Measurements from ENCODE around the gene KHDC3L.

The KHDC3L gene

DNA sequence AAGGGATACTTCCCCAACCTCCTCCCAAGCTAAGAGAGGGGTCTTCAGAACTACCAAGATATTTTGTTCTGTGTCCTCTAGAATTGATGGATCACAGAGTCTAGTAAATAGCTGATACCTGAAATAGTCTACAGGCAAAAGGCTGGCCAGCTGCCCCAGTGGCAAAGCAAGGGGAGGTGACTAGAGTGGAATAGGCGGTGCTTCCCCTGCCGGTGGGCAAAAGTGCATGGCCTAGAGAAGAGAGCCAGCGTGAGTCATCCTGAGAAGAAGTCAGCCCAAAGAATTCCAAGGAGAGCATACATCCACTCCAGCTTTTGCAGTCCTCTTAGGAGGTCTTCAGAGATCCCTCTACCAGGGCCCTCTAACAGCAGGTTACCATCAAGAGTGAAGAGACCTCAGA lies 23.1 kb upstream of the KHDC3L start:
- H3K36me3 ChIP-seq (replicated peaks; ENCODE audit: insufficient read depth, low read length), result no peaks in the 10 kb centered on the region
- no peaks in the 10 kb centered on the region for H3K79me2 ChIP-seq (ENCODE audit: low read length)
- no peak overlapping the region for H3K4me3 ChIP-seq (ENCODE audit: low read length)
- H3F3A ChIP-seq (ENCODE audit: insufficient read depth, low read length), result no peaks in the 10 kb centered on the region
- no peaks in the 10 kb centered on the region for H3K9me3 ChIP-seq (replicated peaks; ENCODE audit: insufficient read depth, low read length)
- no peak overlapping the region for H3K27ac ChIP-seq (ENCODE audit: low read length)
- no peaks in the 10 kb centered on the region for H4K20me1 ChIP-seq (ENCODE audit: insufficient read depth, low read length)
- no peaks in the 10 kb centered on the region for H3K4me1 ChIP-seq (ENCODE audit: low read length)
- H3K9me2 ChIP-seq (replicated peaks; ENCODE audit: insufficient read depth, low read length), result no peaks in the 10 kb centered on the region
- no peaks in the 10 kb centered on the region for H3K27me3 ChIP-seq (replicated peaks; ENCODE audit: insufficient read depth, low read length)
- no peak overlapping the region for H2AFZ ChIP-seq (ENCODE audit: low read length)
- no peak for TF ChIP-seq EZH2 (optimal IDR thresholded peaks at IDR 0.05; ENCODE audit: low read depth, low read length)
- TF ChIP-seq, protein P1, sequence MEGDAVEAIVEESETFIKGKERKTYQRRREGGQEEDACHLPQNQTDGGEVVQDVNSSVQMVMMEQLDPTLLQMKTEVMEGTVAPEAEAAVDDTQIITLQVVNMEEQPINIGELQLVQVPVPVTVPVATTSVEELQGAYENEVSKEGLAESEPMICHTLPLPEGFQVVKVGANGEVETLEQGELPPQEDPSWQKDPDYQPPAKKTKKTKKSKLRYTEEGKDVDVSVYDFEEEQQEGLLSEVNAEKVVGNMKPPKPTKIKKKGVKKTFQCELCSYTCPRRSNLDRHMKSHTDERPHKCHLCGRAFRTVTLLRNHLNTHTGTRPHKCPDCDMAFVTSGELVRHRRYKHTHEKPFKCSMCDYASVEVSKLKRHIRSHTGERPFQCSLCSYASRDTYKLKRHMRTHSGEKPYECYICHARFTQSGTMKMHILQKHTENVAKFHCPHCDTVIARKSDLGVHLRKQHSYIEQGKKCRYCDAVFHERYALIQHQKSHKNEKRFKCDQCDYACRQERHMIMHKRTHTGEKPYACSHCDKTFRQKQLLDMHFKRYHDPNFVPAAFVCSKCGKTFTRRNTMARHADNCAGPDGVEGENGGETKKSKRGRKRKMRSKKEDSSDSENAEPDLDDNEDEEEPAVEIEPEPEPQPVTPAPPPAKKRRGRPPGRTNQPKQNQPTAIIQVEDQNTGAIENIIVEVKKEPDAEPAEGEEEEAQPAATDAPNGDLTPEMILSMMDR (IDR thresholded peaks at IDR 0.05; ENCODE audit: low read length), result no peak
- TF ChIP-seq EZH2phosphoT487 (IDR thresholded peaks at IDR 0.05; ENCODE audit: low read length), result no peak
- no peak overlapping the region for H3K4me2 ChIP-seq (ENCODE audit: low read depth, low read length)
- DNase-seq, result no peak
- H3K9ac ChIP-seq (ENCODE audit: low read length), result no peak overlapping the region

DNA sequence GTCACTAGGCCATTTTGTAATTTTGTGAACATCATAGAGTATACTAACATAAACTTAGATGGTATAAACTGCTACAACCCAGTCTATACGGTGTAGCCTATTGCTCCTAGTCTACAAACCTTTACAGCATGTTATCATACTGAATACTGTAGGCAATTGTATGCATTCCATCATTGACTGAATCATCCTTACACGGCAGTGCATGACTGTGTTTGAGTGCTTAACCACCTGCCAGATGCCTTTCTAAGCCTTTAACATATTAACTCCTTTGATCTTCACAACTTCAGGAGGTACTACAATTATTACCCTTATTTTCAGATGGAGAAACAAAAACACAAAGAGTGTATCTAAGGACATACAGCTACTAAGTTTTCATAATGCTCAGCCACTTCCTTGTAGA lies 22.4 kb upstream of the KHDC3L start:
- no peak for DNase-seq
- H3K9me3 ChIP-seq (replicated peaks; ENCODE audit: insufficient read depth, low read length), result no peaks in the 10 kb centered on the region
- H3K27me3 ChIP-seq (replicated peaks; ENCODE audit: insufficient read depth, low read length), result no peaks in the 10 kb centered on the region

DNA sequence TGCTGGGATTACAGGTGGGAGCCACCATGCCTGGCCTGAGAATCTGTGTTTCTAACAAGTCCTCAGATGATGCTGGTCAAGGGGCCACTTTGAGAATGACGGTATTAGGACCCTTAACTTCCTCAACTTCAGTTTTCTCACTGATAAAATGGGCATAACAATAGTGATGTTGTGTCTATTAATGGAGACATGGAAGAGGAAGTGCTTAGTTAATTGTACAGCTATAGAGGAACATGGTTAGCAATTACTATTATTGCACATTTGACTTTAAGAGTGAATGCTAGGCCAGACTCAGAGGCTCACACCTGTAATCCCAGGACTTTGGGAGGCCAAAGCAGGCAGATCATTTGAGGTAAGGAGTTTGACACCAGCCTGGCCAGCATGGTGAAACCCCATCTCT lies 21.1 kb upstream of the KHDC3L start:
- no peaks in the 10 kb centered on the region for H3K9me3 ChIP-seq (replicated peaks; ENCODE audit: insufficient read depth, low read length)
- no peak overlapping the region for H3K9ac ChIP-seq (ENCODE audit: low read length)
- H3F3A ChIP-seq (ENCODE audit: insufficient read depth, low read length), result no peaks in the 10 kb centered on the region
- no peaks in the 10 kb centered on the region for H3K79me2 ChIP-seq (ENCODE audit: low read length)
- H3K9me2 ChIP-seq (replicated peaks; ENCODE audit: insufficient read depth, low read length), result no peaks in the 10 kb centered on the region
- no peak overlapping the region for H3K4me2 ChIP-seq (ENCODE audit: low read depth, low read length)
- H3K4me3 ChIP-seq (ENCODE audit: low read length), result no peak overlapping the region
- H2AFZ ChIP-seq (ENCODE audit: low read length), result no peak overlapping the region
- TF ChIP-seq EZH2 (optimal IDR thresholded peaks at IDR 0.05; ENCODE audit: low read depth, low read length) (no peak), EZH2phosphoT487 (IDR thresholded peaks at IDR 0.05; ENCODE audit: low read length) (no peak)
- TF ChIP-seq, protein P1 (IDR thresholded peaks at IDR 0.05; ENCODE audit: low read length), result no peak
- H3K4me1 ChIP-seq (ENCODE audit: low read length), result no peaks in the 10 kb centered on the region
- H3K27ac ChIP-seq (ENCODE audit: low read length), result no peak overlapping the region
- no peaks in the 10 kb centered on the region for H3K27me3 ChIP-seq (replicated peaks; ENCODE audit: insufficient read depth, low read length)
- DNase-seq, result no peak
- no peaks in the 10 kb centered on the region for H4K20me1 ChIP-seq (ENCODE audit: insufficient read depth, low read length)
- H3K36me3 ChIP-seq (replicated peaks; ENCODE audit: insufficient read depth, low read length), result no peaks in the 10 kb centered on the region

More for the DNA sequence above, 22.4 kb upstream of the KHDC3L start:
- Histone ChIP-seq H3K4me1 (ENCODE audit: low read length) (no peaks in the 10 kb centered on the region), H4K20me1 (ENCODE audit: insufficient read depth, low read length) (no peaks in the 10 kb centered on the region), H3K9ac (ENCODE audit: low read length) (no peak overlapping the region), H3F3A (ENCODE audit: insufficient read depth, low read length) (no peaks in the 10 kb centered on the region), H3K4me2 (ENCODE audit: low read depth, low read length) (no peak overlapping the region), H3K79me2 (ENCODE audit: low read length) (no peaks in the 10 kb centered on the region), H3K27ac (ENCODE audit: low read length) (no peak overlapping the region), H3K9me2 (replicated peaks; ENCODE audit: insufficient read depth, low read length) (no peaks in the 10 kb centered on the region), H3K4me3 (ENCODE audit: low read length) (no peak overlapping the region), H2AFZ (ENCODE audit: low read length) (no peak overlapping the region), H3K36me3 (replicated peaks; ENCODE audit: insufficient read depth, low read length) (no peaks in the 10 kb centered on the region)
- TF ChIP-seq, protein P1 (IDR thresholded peaks at IDR 0.05; ENCODE audit: low read length), result no peak
- no peak for TF ChIP-seq EZH2 (optimal IDR thresholded peaks at IDR 0.05; ENCODE audit: low read depth, low read length)

Measured in MM.1S (cell line).